GM12872 (cell line): ENCODE data around the gene STK39.

Source experiments
- TF ChIP-seq, protein P1 (sequence below): IDR thresholded peaks from 3 replicates; pipeline ENCODE4 v1.5.1; 2011; ENCODE audit warnings: low read depth, mild to moderate bottlenecking, low read length, moderate library complexity; ENCODE audit not compliant: insufficient read depth

The STK39 gene

GRCh38 chr2:168215813-168216212, 31.6 kb downstream of the STK39 start:
- TF ChIP-seq, protein P1, sequence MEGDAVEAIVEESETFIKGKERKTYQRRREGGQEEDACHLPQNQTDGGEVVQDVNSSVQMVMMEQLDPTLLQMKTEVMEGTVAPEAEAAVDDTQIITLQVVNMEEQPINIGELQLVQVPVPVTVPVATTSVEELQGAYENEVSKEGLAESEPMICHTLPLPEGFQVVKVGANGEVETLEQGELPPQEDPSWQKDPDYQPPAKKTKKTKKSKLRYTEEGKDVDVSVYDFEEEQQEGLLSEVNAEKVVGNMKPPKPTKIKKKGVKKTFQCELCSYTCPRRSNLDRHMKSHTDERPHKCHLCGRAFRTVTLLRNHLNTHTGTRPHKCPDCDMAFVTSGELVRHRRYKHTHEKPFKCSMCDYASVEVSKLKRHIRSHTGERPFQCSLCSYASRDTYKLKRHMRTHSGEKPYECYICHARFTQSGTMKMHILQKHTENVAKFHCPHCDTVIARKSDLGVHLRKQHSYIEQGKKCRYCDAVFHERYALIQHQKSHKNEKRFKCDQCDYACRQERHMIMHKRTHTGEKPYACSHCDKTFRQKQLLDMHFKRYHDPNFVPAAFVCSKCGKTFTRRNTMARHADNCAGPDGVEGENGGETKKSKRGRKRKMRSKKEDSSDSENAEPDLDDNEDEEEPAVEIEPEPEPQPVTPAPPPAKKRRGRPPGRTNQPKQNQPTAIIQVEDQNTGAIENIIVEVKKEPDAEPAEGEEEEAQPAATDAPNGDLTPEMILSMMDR = no peak

GRCh38 chr2:168212866-168213265, 34.5 kb downstream of the STK39 start:
- TF ChIP-seq, protein P1 = no peak

DNA sequence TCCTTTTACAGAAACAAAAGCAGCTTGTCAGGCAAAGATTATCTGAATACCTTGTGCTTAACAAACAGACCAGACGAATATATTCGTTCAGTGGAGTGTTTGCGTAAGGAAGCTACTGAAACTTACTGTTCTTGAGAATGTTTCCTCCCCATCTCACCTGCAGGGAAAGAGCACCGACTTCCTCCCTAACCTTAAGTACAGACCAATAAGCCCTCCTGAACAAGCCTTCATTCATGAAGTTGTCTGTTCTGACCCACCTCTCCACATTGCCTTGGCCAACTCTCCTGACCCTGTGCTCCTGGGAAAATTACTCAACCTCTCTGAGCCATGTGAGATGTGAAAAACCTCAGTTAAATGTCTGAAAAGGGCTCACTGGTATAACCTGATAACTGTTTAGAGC, 35.2 kb downstream of the STK39 start:
- TF ChIP-seq, protein P1 = no peak

DNA sequence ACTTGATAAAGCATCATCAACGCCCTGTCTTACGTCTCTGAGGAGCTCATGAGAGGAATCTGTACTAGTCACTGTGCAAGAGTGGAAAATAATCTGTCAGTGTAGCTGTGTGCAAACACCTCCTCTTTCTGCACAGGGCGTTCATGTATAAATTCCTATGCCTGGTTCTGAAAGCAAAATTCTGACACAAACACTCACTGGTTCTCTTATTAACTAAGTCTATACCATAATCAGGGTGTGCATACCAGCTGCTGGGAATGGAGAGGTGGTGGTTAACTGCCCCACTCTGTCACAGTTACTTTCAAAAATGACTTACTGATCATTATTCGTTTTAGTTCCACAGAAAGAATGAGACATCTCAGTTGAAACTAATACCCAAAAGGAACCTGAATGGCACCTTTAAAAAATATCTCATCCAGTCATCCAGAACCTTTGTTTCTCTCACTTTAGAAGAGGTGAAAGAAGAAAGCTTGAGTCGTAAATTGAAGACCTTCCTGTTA, 35.7 kb downstream of the STK39 start:
- TF ChIP-seq, protein P1 = no peak

DNA sequence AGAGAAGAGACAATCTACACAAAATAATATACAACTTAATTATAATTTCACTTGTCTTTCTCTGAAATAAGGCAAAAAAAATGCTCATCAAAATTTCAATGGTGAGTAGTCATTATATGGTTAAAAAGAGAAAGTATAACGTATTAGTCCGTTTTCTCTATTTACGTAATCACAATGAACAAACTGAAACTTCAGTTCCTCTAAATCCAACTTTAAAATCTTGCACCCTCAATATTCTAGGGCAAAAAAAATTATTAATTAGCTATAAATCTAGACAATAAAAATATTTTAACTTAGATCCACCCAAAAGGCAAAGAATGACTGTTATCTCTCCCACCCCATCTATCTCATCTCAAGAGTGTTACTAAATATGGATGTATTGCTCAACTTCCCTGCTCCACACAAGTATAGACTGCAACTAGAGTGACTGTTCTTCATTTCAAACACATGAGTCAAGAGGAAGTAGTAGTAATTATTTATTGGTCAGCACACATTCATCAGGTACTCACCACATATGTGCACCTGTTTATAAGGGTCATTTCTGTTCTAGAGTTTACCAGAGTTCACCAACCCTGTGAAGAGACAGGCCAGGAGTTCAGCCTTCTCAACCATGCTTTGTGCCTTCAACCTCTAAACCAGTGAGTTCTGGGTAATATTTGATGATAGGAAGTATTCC, 36.4 kb downstream of the STK39 start:
- TF ChIP-seq, protein P1 = no peak

DNA sequence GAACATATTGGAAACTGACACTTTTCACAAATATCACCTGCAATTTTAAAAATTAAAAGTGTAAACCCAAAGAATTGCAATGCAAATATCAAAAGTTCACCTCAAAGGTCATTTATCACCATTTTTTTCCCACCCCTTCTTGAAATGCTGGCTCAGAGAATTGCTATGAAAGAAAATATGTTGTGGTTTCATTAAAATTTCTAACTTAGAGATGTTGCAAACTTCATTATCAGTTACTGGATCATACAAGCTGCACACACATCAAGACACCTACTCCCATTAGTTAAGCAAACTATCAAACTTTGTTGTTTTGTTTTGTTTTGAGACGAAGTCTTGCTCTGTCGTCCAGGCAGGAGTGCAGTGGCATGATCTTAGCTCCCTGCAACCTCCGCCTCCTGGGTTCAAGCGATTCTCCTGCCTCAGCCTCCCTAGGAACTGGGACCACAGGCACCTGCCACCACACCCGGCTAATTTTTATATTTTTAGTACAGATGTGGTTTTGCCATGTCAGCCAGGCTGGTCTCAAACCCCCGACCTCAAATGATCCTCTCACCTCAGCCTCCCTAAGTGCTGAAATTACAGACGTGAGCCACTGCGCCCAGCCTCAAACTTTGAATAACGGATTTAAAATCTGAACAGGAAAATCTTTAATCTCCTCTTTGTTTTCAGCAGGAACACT, 37.0 kb downstream of the STK39 start:
- TF ChIP-seq, protein P1 = no peak

GRCh38 chr2:168208652-168209051, 38.7 kb downstream of the STK39 start:
- TF ChIP-seq, protein P1 = no peak
